Fibroblast of peridontal ligament (primary cell): ENCODE results near the gene SYNDIG1.

Source experiments
- DNase-seq: peaks from one replicate; pipeline ENCODE4 v3.0.0-alpha.2; 2010; ENCODE audit errors: extremely low read depth

The SYNDIG1 gene

GRCh38 chr20:24694157-24694726, 224.8 kb downstream of the SYNDIG1 start:
- DNase-seq = no peak

- DNase-seq = peak; percentile 6
Measured at GRCh38 chr20:24694727-24695528, 225.5 kb downstream of the SYNDIG1 start.

GRCh38 chr20:24695529-24696225, 226.2 kb downstream of the SYNDIG1 start:
- no peak for DNase-seq

GRCh38 chr20:24696396-24696795, 227.0 kb downstream of the SYNDIG1 start:
- no peak for DNase-seq

- no peak for DNase-seq
Measured at GRCh38 chr20:24697411-24697810, 228.0 kb downstream of the SYNDIG1 start.

- no peak for DNase-seq
Measured at GRCh38 chr20:24698189-24698588, 228.8 kb downstream of the SYNDIG1 start.

- DNase-seq = no peak
Measured at GRCh38 chr20:24698706-24699206, 229.3 kb downstream of the SYNDIG1 start.

GRCh38 chr20:24699321-24700165, 230.1 kb downstream of the SYNDIG1 start:
- no peak for DNase-seq

- DNase-seq = no peak
Measured at GRCh38 chr20:24700166-24700860, 230.9 kb downstream of the SYNDIG1 start.

GRCh38 chr20:24701027-24701426, 231.6 kb downstream of the SYNDIG1 start:
- DNase-seq = no peak

GRCh38 chr20:24701668-24702067, 232.2 kb downstream of the SYNDIG1 start:
- no peak for DNase-seq

GRCh38 chr20:24702501-24703283, 233.3 kb downstream of the SYNDIG1 start:
- DNase-seq = no peak

- no peak for DNase-seq
Measured at GRCh38 chr20:24703284-24703610, 233.8 kb downstream of the SYNDIG1 start.

GRCh38 chr20:24704899-24705298, 235.5 kb downstream of the SYNDIG1 start:
- DNase-seq = no peak

- DNase-seq = peak; percentile 2
Measured at GRCh38 chr20:24705486-24705885, 236.1 kb downstream of the SYNDIG1 start.

- DNase-seq = no peak
Measured at GRCh38 chr20:24708411-24709295, 239.2 kb downstream of the SYNDIG1 start.
